Measurements from ENCODE around the gene ATXN2L.
A peak's percentile ranks its signal among the peaks of the same experiment; 100 is the strongest.

- no peak for TF ChIP-seq TAF1 (conservative IDR thresholded peaks at IDR 0.05)
- TF ChIP-seq CTCF (IDR thresholded peaks at IDR 0.05; ENCODE audit: low read depth, low read length, missing input control), result peak; percentile 12
Observed at GRCh38 chr16:28823873-28824716, 1.3 kb downstream of the ATXN2L start.

Data from liver (tissue), 3 donors.